RWPE1 (cell line): Measurements from ENCODE around the gene INHBA.

Experiments
- CTCF ChIA-PET: fragments of 350-600 bp; sonication (Branson Sonifier 250); formaldehyde crosslinking; extraction: SDS; loops from one replicate; lab custom pipeline; 2021; lab: Yijun Ruan, JAX
- POLR2A ChIA-PET: fragments of 400-600 bp; formaldehyde crosslinking; extraction: SDS; loops from one replicate; lab custom pipeline; 2020; ENCODE audit warnings: antibody characterized with exemption; ENCODE audit not compliant: low non-redundant PET; lab: Yijun Ruan, JAX
- DNase-seq: peaks from one replicate; pipeline ENCODE4 v3.0.0; 2012; ENCODE audit warnings: low spot score
- H3K27ac ChIP-seq: fragments of 450-650 bp; 2 replicates; pipeline ENCODE4 v1.5.1; 2017
- TF ChIP-seq, protein P1 (sequence below): fragments of 450-650 bp; conservative IDR thresholded peaks from 2 replicates; pipeline ENCODE4 v1.5.1; 2017; ENCODE audit warnings: low read depth, mild to moderate bottlenecking

The INHBA gene

DNA sequence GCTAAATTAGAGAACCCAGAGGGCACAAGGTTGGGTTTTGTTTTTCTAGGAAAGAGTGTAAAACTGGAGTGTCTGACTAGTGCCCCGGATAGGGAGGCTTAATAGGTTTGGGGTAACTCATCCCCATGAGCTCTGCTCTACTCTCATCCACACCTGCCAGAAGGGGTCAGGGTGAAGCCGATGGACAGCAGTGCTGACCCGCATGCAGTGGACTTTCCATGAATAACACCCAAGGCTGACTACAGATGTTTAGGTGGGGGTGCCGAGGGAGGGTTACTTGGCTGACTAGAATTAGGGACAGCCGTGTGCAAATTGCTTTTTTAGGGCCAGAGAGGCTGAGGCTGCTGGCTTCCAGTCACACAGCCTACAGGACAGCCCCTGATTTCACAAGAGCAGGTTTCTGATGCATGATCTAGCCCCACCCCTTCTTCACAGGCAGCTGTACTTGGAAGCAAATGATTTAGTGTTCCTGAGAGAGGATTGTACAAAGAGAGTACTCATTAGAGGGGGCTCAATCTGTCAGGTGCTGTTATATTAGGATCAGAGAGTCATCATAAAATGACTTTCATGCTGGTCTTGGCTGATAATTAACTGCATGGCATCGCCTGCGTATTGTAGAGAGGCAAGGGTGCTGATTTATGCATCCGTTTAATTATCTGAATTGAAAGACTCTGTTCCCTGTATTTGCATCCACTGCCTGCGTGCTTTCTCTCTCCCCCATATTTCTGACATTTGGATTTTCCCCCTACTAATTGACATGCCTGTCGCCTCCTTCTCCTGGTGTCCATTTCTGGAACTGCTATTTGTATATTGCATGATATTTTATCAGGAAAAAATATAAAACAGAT is 9.5 kb downstream of the INHBA start:
- no peak overlapping the region for H3K27ac ChIP-seq
- ChIA-PET CTCF (interaction anchor here (0.7 to 0.9 kb wide), 2 partner anchors 412 to 577 kb away, joined by 4 to 5 read pairs; no protein-coding TSS in a partner anchor), POLR2A (no interaction called here)
- TF ChIP-seq, protein P1, sequence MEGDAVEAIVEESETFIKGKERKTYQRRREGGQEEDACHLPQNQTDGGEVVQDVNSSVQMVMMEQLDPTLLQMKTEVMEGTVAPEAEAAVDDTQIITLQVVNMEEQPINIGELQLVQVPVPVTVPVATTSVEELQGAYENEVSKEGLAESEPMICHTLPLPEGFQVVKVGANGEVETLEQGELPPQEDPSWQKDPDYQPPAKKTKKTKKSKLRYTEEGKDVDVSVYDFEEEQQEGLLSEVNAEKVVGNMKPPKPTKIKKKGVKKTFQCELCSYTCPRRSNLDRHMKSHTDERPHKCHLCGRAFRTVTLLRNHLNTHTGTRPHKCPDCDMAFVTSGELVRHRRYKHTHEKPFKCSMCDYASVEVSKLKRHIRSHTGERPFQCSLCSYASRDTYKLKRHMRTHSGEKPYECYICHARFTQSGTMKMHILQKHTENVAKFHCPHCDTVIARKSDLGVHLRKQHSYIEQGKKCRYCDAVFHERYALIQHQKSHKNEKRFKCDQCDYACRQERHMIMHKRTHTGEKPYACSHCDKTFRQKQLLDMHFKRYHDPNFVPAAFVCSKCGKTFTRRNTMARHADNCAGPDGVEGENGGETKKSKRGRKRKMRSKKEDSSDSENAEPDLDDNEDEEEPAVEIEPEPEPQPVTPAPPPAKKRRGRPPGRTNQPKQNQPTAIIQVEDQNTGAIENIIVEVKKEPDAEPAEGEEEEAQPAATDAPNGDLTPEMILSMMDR, result no peak
- no peak for DNase-seq

DNA sequence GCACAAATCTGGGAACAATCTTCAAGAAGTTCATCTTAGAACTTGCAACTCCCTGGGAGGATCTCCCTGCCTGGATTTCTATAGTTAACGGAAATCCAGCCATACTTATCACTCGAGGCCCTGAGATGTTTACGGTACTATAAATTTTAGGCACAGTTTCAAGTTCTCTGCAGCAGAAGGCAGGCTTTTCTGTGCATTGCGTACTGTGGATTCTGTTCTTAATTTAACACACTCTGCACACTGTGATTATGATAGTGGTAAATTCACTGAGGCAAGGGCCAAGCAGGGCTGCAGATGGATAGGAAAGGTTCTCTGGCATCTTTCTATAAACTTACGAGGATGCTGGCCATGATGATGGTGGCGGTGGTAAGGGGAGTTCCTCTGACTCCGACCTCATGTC is 10.6 kb downstream of the INHBA start:
- no peak for DNase-seq
- CTCF ChIA-PET, result interaction anchor here (0.7 kb wide), 1 partner anchor 411 kb away, joined by 5 read pairs; no protein-coding TSS in a partner anchor
- no peak overlapping the region for H3K27ac ChIP-seq
- POLR2A ChIA-PET, result no interaction called here
- TF ChIP-seq, protein P1, result no peak

DNA sequence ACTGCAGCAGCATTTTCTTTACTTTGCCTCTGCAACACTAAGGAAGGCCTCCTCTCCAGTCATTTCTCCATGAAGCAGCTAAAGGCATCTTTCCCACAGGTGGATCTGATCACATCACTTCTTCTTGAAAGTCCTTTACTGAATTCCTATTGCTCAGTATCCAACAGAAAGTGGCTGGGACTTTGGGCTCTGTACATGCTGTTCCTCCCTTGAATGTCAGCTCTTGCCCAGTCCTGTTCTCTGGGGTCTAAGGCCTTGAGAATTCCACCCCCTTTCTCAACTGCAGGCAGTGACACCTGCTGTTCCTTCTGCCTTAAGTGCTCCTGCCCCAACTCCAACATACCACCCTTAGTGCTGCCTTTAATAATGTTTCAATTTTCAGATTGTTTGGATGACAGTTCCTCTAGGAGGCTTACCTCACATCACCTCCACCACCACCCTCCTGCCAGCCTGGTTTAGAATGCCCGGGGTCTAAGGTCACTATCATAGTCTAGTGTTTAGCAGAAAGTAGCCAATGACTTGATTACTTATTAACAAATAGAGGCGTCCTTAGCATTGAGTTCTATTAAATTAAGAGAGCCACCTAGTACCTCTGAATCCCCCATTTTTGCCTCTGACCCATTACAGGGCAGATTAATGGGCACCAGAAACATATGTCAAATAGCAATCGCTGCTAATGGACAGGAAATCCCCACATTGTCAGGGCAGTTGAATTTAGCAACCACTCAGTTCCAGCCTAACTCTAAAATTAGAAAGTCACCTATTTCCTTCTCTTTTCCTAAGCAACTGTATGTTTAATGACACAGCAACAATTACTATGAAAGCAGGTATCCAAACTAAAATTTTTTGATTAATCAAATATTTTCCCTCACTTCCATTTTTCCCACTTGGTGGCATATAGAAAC is 11.4 kb downstream of the INHBA start:
- ChIA-PET POLR2A (no interaction called here), CTCF (no interaction called here)
- TF ChIP-seq, protein P1, result no peak
- no peak overlapping the region for H3K27ac ChIP-seq
- DNase-seq, result no peak

DNA sequence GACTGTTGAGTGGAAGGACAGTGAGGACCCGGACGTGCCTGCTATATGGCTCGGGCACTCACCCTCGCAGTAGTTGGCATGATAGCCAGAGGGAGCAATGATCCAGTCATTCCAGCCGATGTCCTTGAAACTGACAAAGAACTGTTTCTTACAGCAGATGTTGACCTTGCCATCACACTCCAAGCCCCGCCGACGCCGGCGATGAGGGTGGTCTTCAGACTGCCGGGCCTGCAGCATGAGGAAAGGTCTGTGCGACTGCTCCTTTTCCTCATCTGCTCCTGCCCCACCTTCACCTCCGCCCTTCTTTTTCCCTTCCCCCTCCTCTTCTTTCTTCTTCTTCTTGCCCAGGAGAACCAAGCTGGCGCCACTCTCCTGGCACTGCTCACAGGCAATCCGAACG is 13.1 kb downstream of the INHBA start:
- CTCF ChIA-PET, result no interaction called here
- POLR2A ChIA-PET, result no interaction called here
- H3K27ac ChIP-seq, result no peak overlapping the region

DNA sequence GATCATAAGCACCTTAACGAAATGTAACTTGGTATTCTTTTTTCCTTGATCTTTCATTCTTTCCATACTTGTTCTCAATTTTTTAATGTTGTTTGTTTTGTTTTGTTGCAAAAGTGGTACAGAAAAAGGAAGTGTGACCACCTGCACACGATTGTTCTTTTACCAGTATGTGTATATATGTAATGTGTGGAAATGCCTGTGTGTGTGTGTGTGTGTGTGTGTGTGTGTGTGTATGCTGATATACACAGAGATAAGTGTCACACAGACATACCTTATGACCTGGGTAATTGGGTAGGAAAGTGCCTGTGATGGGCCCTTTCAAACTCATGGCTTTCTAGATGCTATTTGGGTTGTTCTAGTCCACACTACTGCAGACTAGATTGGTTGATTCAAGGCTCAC is 14.0 kb downstream of the INHBA start:
- TF ChIP-seq, protein P1, result no peak
- ChIA-PET POLR2A (interaction anchor here (0.6 kb wide), 1 partner anchor 7 kb away, joined by 3 read pairs; no protein-coding TSS in a partner anchor), CTCF (no interaction called here)
- DNase-seq, result no peak
- no peak overlapping the region for H3K27ac ChIP-seq

More for the DNA sequence above, 13.1 kb downstream of the INHBA start:
- DNase-seq, result no peak
- TF ChIP-seq, protein P1, result no peak

DNA sequence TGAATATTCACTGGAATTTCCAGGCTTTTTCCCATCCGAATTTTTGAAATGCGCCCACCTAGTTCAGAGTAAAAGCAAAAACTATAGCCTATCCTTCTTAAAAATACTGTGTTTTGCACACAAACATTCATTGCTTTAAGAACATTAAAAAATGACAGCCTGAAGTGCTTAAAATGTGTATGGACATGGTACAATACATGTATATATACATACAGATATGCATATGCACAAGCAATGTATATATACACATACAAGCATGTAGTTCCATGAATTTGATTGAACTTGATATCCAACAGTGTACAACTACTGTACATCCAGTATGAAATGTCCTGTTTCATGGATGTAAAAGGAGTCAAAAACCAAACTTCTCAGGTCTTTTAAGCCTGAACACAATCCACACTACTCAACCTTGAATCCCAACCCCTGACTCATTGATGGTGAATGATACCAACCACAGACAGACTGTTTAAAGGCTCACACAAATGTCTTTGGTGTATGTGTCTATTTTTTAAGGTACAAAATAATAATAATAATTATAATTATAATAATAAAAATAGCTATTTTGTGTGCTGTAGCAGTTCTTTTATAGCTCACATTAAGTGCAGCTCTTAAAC is 14.8 kb downstream of the INHBA start:
- CTCF ChIA-PET, result no interaction called here
- POLR2A ChIA-PET, result interaction anchor here (0.6 kb wide), 1 partner anchor 8 kb away, joined by 3 read pairs; no protein-coding TSS in a partner anchor
- no peak for DNase-seq
- TF ChIP-seq, protein P1, result no peak
- H3K27ac ChIP-seq, result no peak overlapping the region
